ENCODE results near the gene PLXDC2.

GRCh38 chr10:20073167-20073566 is 256.9 kb downstream of the PLXDC2 start:
- TF ChIP-seq CTCF (IDR thresholded peaks at IDR 0.05) (no peak), POLR2A (IDR thresholded peaks at IDR 0.05) (no peak)

Measured in heart left ventricle (tissue), 13 donors.